Epithelial cell of esophagus (primary cell): ENCODE data around the gene KRTAP6-2.

Experiments
- DNase-seq: peaks from one replicate; pipeline ENCODE4 v3.0.0; 2010; ENCODE audit warnings: low read depth
- H3K4me3 ChIP-seq: 2 replicates; pipeline ENCODE4 v1.5.1; 2011; ENCODE audit warnings: mild to moderate bottlenecking, low read length, control low read depth
- TF ChIP-seq, protein P1 (sequence below): IDR thresholded peaks from 2 replicates; pipeline ENCODE4 v1.5.1; 2011; ENCODE audit warnings: low read depth, mild to moderate bottlenecking, low read length, control low read depth, inconsistent platforms; ENCODE audit not compliant: insufficient read depth; ENCODE audit errors: missing control alignments

Gene KRTAP6-2, protein sequence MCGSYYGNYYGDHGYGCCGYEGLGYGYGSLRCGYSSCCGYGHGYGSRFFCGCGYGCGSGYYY

DNA sequence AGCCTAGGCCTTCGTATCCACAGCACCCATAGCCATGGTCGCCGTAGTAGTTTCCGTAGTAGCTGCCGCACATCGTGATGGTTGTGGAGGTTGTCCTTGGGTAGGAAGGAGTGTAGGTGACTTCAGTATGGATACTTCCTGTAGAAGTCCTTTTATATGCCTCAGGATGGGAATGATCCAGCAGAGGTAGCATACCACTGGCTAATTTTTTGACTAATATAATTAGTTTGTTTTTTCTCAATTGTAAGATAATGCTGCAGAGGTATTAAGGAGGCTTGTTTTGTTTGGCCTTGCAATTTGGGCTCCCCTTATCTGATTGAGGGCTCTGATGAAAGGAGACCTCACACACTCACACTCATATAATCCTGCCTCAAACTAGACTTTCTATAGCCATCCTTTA lies at the start of gene KRTAP6-2:
Gene KRTAP6-2, minus strand, starts transcription at position 101 of the 400 bp plus-strand sequence. Its CDS starts 28 bp downstream, at position 73.
- TF ChIP-seq, protein P1, sequence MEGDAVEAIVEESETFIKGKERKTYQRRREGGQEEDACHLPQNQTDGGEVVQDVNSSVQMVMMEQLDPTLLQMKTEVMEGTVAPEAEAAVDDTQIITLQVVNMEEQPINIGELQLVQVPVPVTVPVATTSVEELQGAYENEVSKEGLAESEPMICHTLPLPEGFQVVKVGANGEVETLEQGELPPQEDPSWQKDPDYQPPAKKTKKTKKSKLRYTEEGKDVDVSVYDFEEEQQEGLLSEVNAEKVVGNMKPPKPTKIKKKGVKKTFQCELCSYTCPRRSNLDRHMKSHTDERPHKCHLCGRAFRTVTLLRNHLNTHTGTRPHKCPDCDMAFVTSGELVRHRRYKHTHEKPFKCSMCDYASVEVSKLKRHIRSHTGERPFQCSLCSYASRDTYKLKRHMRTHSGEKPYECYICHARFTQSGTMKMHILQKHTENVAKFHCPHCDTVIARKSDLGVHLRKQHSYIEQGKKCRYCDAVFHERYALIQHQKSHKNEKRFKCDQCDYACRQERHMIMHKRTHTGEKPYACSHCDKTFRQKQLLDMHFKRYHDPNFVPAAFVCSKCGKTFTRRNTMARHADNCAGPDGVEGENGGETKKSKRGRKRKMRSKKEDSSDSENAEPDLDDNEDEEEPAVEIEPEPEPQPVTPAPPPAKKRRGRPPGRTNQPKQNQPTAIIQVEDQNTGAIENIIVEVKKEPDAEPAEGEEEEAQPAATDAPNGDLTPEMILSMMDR: no peak
- no peak for DNase-seq
- H3K4me3 ChIP-seq: no peak within 1 kb of the TSS

DNA sequence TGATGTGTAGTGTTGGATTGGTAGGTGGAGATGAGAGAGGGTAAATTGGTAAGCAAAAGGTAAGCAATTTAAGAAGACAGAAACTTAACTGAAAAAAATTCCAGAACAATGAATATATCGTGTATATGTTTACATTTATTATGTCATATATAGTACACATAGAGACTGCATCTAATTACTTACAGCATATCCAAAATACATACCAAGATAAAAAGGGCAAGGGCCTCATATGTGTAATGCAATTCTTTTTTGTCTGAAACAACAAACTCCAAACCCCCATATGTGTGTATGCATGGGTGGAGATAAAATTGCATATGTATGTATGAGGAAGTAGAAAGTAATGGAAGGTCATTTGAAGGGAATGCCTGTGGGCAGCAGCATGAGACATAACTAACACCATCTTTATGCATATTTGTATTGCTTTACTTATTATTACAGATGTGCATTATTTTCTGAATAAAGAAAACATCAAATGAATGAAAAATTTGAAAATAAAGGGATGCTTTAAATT lies 48.3 kb upstream of the KRTAP6-2 start:
- no peak overlapping the region for H3K4me3 ChIP-seq
- no peak for DNase-seq
- TF ChIP-seq, protein P1: no peak

DNA sequence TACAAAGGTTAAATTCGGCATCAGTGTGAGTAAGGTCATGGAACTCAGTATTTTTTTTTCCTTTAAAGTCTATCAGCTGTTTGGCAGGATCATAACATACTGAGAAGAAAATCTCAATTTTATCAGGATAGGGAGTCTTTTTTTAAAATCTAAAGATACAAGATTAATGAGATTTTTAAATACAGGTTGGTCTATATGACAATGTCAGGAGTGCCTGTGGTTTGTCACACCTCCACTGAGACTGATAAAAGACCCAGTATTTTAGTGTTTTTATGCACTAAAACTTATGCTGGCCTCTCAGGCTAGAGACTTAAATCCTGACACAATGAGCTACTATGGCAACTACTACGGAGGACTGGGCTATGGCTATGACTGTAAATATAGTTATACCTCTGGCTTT lies 43.9 kb upstream of the KRTAP6-2 start, which contains the start of gene KRTAP20-3:
Gene KRTAP20-3, plus strand, starts transcription at position 301 of the 400 bp plus-strand sequence.
- TF ChIP-seq, protein P1: no peak
- DNase-seq: no peak
- no peak within 1 kb of the TSS for H3K4me3 ChIP-seq

DNA sequence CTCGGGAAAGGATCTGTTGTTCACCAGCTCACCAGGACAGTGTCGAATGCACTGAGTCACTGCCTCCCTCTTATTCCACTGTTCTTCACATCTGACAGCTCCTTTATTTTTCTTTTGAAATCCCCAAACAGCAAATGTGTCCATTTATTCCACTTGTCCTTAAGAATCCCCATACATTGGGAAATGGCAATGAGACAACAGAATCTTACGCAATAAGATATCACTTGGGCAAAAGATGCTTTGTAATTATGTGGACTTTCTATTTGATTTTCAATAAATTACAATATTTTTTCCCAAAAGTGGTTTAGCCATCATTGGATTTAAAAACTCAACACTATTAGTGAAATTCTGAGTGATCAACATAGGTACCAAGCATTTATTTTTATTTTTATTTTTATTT lies 40.0 kb upstream of the KRTAP6-2 start:
- no peak for DNase-seq
- TF ChIP-seq, protein P1: no peak
- H3K4me3 ChIP-seq: no peak overlapping the region

DNA sequence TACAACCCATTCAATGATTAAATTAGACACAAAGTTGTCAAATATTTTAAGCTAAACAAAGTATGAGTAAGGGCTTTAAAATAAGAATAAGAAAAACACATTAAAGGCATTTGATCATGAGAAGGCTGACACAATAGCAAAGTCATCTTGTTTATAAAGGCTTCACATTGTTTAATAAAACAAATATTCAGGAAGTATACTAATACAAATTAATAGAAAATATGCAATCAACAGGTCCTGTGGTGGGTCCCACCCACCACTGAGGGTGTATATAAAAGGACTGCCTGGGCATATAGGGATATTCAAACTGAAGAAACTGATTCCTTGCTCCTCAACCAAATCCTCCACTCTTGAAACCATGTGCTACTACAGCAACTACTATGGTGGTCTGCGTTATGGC lies 36.2 kb upstream of the KRTAP6-2 start, which contains the start of gene KRTAP20-2:
Gene KRTAP20-2, plus strand, starts transcription at position 301 of the 400 bp plus-strand sequence. Its CDS starts 58 bp downstream, at position 359.
- H3K4me3 ChIP-seq: no peak within 1 kb of the TSS
- TF ChIP-seq, protein P1: no peak
- DNase-seq: no peak

DNA sequence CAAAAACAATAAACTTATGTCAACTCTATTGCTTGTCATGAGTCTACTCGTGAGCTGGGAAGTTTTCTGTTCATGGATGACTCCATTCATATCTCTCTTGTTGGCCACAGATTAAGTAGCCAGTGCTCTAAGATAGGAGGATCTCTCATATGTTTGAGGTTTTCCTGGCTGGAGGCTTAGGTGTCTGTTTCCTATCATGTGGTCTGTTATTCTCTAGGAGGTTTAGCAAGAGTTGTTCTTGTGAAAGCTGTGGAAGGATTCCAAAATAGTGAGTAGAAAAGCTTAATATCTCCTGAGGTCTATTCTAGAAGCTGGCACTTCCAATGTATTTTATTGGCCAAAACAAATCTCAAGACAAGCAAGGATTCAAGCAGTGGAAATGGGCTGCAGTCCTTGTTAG lies 30.5 kb upstream of the KRTAP6-2 start:
- no peak for DNase-seq
- H3K4me3 ChIP-seq: no peak overlapping the region
- TF ChIP-seq, protein P1: no peak

DNA sequence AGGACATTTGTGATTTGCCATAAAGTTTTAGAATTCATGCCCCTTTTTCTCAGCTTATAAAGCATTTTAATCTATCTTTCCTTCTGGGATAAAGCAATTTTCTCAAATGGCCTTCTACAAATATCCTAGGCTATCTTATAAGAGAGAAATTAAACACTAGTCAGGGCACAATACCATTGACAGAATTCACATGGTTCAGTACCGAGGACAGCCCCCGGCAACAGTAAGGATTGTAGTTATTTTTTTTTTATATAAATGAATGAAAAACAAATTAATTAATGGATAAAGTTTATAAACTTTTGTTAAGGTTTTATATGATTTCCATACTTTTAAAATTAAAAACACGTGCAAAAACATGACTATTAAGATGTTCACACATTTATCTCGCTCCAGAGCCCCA lies 29.4 kb upstream of the KRTAP6-2 start:
- TF ChIP-seq, protein P1: no peak
- no peak for DNase-seq
- H3K4me3 ChIP-seq: no peak overlapping the region
